C4-2B (cell line): ENCODE measurements around the gene DNER.
"Not testable (repeated sequence)": the region's sequence is repeated elsewhere in the genome, so short reads cannot be mapped to it uniquely, and the experiment has no call there.

Experiments
- H3K27ac ChIP-seq: fragments of 450-650 bp; 2 replicates; pipeline ENCODE4 v1.5.1; 2017
- CTCF ChIP-seq: fragments of 450-650 bp; conservative IDR thresholded peaks from 2 replicates; pipeline ENCODE4 v1.5.1; 2017; ENCODE audit warnings: mild to moderate bottlenecking
- ZFX ChIP-seq: fragments of 450-650 bp; IDR thresholded peaks from 2 replicates; pipeline ENCODE4 v1.6.1; 2017

The DNER gene

GRCh38 chr2:229514273-229514895, 200.0 kb downstream of the DNER start:
- no peak overlapping the region for H3K27ac ChIP-seq
- TF ChIP-seq ZFX: no peak

- no peak overlapping the region for H3K27ac ChIP-seq
- TF ChIP-seq CTCF (no peak), ZFX (no peak)
These were observed 202.8 kb downstream of the DNER start for GRCh38 chr2:229511524-229511923.

- H3K27ac ChIP-seq: not testable (repeated sequence)
These were observed 207.7 kb downstream of the DNER start for GRCh38 chr2:229506699-229507098.

- H3K27ac ChIP-seq: no peak overlapping the region
- no peak for TF ChIP-seq ZFX
- TF ChIP-seq CTCF: no peak
These were observed 213.1 kb downstream of the DNER start for GRCh38 chr2:229501051-229501794.

GRCh38 chr2:229492034-229492433, 222.3 kb downstream of the DNER start:
- TF ChIP-seq CTCF (no peak), ZFX (no peak)
- H3K27ac ChIP-seq: no peak overlapping the region

- no peak overlapping the region for H3K27ac ChIP-seq
- TF ChIP-seq ZFX (no peak), CTCF (no peak)
These were observed 224.2 kb downstream of the DNER start for GRCh38 chr2:229490167-229490566.

GRCh38 chr2:229489016-229489415, 225.3 kb downstream of the DNER start:
- no peak for TF ChIP-seq ZFX
- no peak for TF ChIP-seq CTCF
- H3K27ac ChIP-seq: no peak overlapping the region

- no peak for TF ChIP-seq ZFX
- TF ChIP-seq CTCF: no peak
- no peak overlapping the region for H3K27ac ChIP-seq
These were observed 226.1 kb downstream of the DNER start for GRCh38 chr2:229488232-229488631.
